WI38 (cell line): ENCODE measurements around the gene ZBTB7A.

ENCODE experiments used
- H3K4me3 ChIP-seq: 2 replicates; pipeline ENCODE4 v1.5.1; 2011; ENCODE audit warnings: low read depth, mild to moderate bottlenecking, control low read depth, low read length
- CTCF ChIP-seq: IDR thresholded peaks from 2 replicates; pipeline ENCODE4 v1.5.1; 2012; ENCODE audit warnings: low read depth, mild to moderate bottlenecking, control low read depth, low read length

Gene ZBTB7A

GRCh38 chr19:4087787-4088679, 21.3 kb upstream of the ZBTB7A start:
- no peak for TF ChIP-seq CTCF
- no peak overlapping the region for H3K4me3 ChIP-seq

GRCh38 chr19:4086411-4086867, 19.7 kb upstream of the ZBTB7A start:
- no peak for TF ChIP-seq CTCF

GRCh38 chr19:4084547-4084877, 17.8 kb upstream of the ZBTB7A start:
- no peak overlapping the region for H3K4me3 ChIP-seq
- no peak for TF ChIP-seq CTCF

More at GRCh38 chr19:4086411-4086867, 19.7 kb upstream of the ZBTB7A start:
- H3K4me3 ChIP-seq = no peak overlapping the region

- no peak overlapping the region for H3K4me3 ChIP-seq
- no peak for TF ChIP-seq CTCF
These were observed 17.2 kb upstream of the ZBTB7A start for GRCh38 chr19:4083677-4084546.

GRCh38 chr19:4082172-4082571, 15.5 kb upstream of the ZBTB7A start:
- H3K4me3 ChIP-seq = no peak overlapping the region
- TF ChIP-seq CTCF = no peak

- H3K4me3 ChIP-seq = no peak overlapping the region
- no peak for TF ChIP-seq CTCF
These were observed 14.9 kb upstream of the ZBTB7A start for GRCh38 chr19:4081441-4082129.
